ENCODE data around the gene CSMD2.

DNA sequence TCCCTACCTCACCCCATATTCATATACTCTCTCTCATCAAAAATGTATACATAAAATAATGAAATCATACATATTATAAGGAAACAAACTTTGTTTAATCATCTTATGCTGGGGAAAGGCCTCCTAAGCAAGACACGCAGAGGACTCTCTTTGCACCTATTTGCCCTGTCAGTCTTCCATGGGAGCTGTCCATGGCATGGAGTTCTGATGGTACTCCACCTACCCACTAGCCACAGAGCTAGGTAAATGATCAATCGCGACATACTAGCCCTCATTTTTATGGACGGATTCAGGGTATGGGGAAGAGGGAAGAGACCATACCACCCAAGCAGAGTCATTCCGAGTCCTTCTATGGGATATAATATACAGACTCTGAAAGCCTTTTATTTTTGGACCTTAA is 131.0 kb downstream of the CSMD2 start:
- TF ChIP-seq ELF4 (IDR thresholded peaks at IDR 0.05): no peak
- TF ChIP-seq SP1 (IDR thresholded peaks at IDR 0.05): no peak
- TF ChIP-seq L3MBTL2 (conservative IDR thresholded peaks at IDR 0.05): no peak
- no peak for TF ChIP-seq LEF1 (IDR thresholded peaks at IDR 0.05; ENCODE audit: borderline replicate concordance)
- no peak for TF ChIP-seq SUZ12 (IDR thresholded peaks at IDR 0.05)
- no peak for TF ChIP-seq FOXK2 (IDR thresholded peaks at IDR 0.05)
- no peak for TF ChIP-seq FOXM1 (IDR thresholded peaks at IDR 0.05; ENCODE audit: borderline replicate concordance)
- no peak for TF ChIP-seq NFRKB (IDR thresholded peaks at IDR 0.05)

Measured in HEK293T (cell line).